HL-60 (cell line): ENCODE data around the gene PIGZ.

Experiments
- DNase-seq, 2 experiments: peaks; one replicate each; pipeline ENCODE4 v3.0.0-alpha.2; 2010 to 2020; ENCODE audit warnings: low read depth in 1 of 2, low spot score in 1 of 2
- H3K27ac ChIP-seq: fragments of 250-450 bp; sonication (Bioruptor Pico); replicated peaks from 2 replicates; pipeline ENCODE4 v1.5.1; 2020; ENCODE audit warnings: mild to moderate bottlenecking, moderate library complexity
- H3K27me3 ChIP-seq: fragments of 250-450 bp; sonication (Bioruptor Pico); 2 replicates; pipeline ENCODE4 v1.5.1; 2021; ENCODE audit warnings: mild to moderate bottlenecking, moderate library complexity; ENCODE audit not compliant: insufficient read depth, poor library complexity, severe bottlenecking
- H3K4me3 ChIP-seq: replicated peaks from 2 replicates; pipeline ENCODE4 v1.5.1; 2011; ENCODE audit warnings: mild to moderate bottlenecking, control low read depth, low read length; ENCODE audit not compliant: insufficient read depth
- CTCF ChIP-seq: IDR thresholded peaks from one replicate; pipeline ENCODE4 v1.5.1; 2011; ENCODE audit warnings: low read length, control low read depth, inconsistent platforms; ENCODE audit not compliant: insufficient read depth
- GABPA ChIP-seq: IDR thresholded peaks from 2 replicates; pipeline ENCODE4 v1.6.1; 2012; ENCODE audit warnings: low read depth
- POLR2AphosphoS5 ChIP-seq: IDR thresholded peaks from 2 replicates; pipeline ENCODE4 v1.6.1; 2012; ENCODE audit warnings: low read depth
- REST ChIP-seq: IDR thresholded peaks from 2 replicates; pipeline ENCODE4 v1.6.1; 2012; ENCODE audit warnings: low read depth; ENCODE audit not compliant: insufficient replicate concordance
- SPI1 ChIP-seq: IDR thresholded peaks from 2 replicates; pipeline ENCODE4 v1.6.1; 2012; ENCODE audit warnings: low read depth, mild to moderate bottlenecking, borderline replicate concordance

PIGZ gene

GRCh38 chr3:197002701-197003454 lies 34.2 kb upstream of the PIGZ start:
- no peak for TF ChIP-seq REST
- peak; percentile 12 for TF ChIP-seq CTCF
- TF ChIP-seq GABPA, result no peak
- 0 out of 2 replicates have a peak, but pooled peaks have one; percentile 27 for TF ChIP-seq POLR2AphosphoS5
- no peak for TF ChIP-seq SPI1
- no peaks in the 10 kb centered on the region for H3K27me3 ChIP-seq
- peak overlapping the region; percentile 50 for H3K4me3 ChIP-seq
- peak; percentile 64 to 65 for DNase-seq
- peak overlapping the region; percentile 45 for H3K27ac ChIP-seq

- H3K27ac ChIP-seq, result peak overlapping the region; percentile 45
- no peak for DNase-seq
- no peak for TF ChIP-seq CTCF
- TF ChIP-seq SPI1, result no peak
- TF ChIP-seq POLR2AphosphoS5, result no peak
- no peak for TF ChIP-seq REST
- TF ChIP-seq GABPA, result no peak
- H3K4me3 ChIP-seq, result peak overlapping the region; percentile 50
- H3K27me3 ChIP-seq, result no peaks in the 10 kb centered on the region
Measured at GRCh38 chr3:197001972-197002700, 33.5 kb upstream of the PIGZ start.

- H3K27me3 ChIP-seq, result no peaks in the 10 kb centered on the region
- TF ChIP-seq POLR2AphosphoS5 (no peak), REST (no peak), SPI1 (no peak), GABPA (no peak), CTCF (no peak)
- no peak for DNase-seq
- H3K27ac ChIP-seq, result peak overlapping the region; percentile 45; the same call in 1 of the 2 replicates
- no peak overlapping the region for H3K4me3 ChIP-seq
Measured at GRCh38 chr3:197001106-197001971, 32.7 kb upstream of the PIGZ start.
